ENCODE results near the gene ZNF445.
"Not testable (repeated sequence)": the region's sequence is repeated elsewhere in the genome, so short reads cannot be mapped to it uniquely, and the experiment has no call there.

Gene ZNF445

DNA sequence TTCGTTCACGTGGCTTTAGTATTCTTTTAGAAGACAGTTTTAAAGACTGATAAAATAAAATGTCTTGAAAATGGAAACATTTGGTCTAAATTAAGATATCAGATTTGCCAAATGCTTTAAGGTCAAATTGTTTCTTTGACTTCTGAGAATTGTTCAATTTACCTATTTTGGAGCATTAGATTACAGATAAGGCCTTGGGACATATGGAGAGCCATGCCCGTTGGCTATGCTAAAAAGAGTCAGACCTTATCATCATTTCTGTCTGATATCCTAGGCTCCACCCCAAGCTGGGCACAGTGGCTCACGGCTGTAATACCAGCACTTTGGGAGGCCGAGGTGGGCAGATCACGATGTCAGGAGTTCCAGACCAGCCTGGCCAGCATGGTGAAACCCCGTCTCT is 13.0 kb downstream of the ZNF445 start:
- no peak overlapping the region for H2AFZ ChIP-seq (ENCODE audit: low read length)
- H3K79me2 ChIP-seq (ENCODE audit: insufficient read depth, low read length) = no peaks in the 10 kb centered on the region
- no peaks in the 10 kb centered on the region for H3F3A ChIP-seq (ENCODE audit: insufficient read depth, low read length)
- H3K9me2 ChIP-seq (ENCODE audit: low read depth, low read length) = no peaks in the 10 kb centered on the region
- H3K27ac ChIP-seq (ENCODE audit: low read depth, low read length, poor library complexity, severe bottlenecking) = no peak overlapping the region
- H3K36me3 ChIP-seq (ENCODE audit: insufficient read depth, low read length) = peaks cover 66% of the 10 kb centered on the region
- TF ChIP-seq EZH2 (IDR thresholded peaks at IDR 0.05; ENCODE audit: borderline replicate concordance, low read length) = no peak
- TF ChIP-seq CTCF (IDR thresholded peaks at IDR 0.05; ENCODE audit: low read length) = no peak
- no peaks in the 10 kb centered on the region for H4K20me1 ChIP-seq (ENCODE audit: insufficient read depth, low read length)
- no peak overlapping the region for H3K4me2 ChIP-seq (ENCODE audit: low read length)
- no peaks in the 10 kb centered on the region for H3K27me3 ChIP-seq (ENCODE audit: insufficient read depth, low read length)
- H3K4me1 ChIP-seq (ENCODE audit: insufficient read depth, low read length, severe bottlenecking) = no peaks in the 10 kb centered on the region
- H3K9me3 ChIP-seq (ENCODE audit: low read length) = peaks cover 3% of the 10 kb centered on the region
- no peak overlapping the region for H3K9ac ChIP-seq (ENCODE audit: low read length)
- no peak overlapping the region for H3K4me3 ChIP-seq (ENCODE audit: low read depth, low read length, poor library complexity, severe bottlenecking)

- H3K27ac ChIP-seq (ENCODE audit: low read depth, low read length, poor library complexity, severe bottlenecking); H4K20me1 ChIP-seq (ENCODE audit: insufficient read depth, low read length); H3K4me2 ChIP-seq (ENCODE audit: low read length); H3K4me3 ChIP-seq (ENCODE audit: low read depth, low read length, poor library complexity, severe bottlenecking); H3K9me3 ChIP-seq (ENCODE audit: low read length); H3K9ac ChIP-seq (ENCODE audit: low read length); H3K9me2 ChIP-seq (ENCODE audit: low read depth, low read length); H3F3A ChIP-seq (ENCODE audit: insufficient read depth, low read length); H3K4me1 ChIP-seq (ENCODE audit: insufficient read depth, low read length, severe bottlenecking); H2AFZ ChIP-seq (ENCODE audit: low read length); H3K27me3 ChIP-seq (ENCODE audit: insufficient read depth, low read length); H3K79me2 ChIP-seq (ENCODE audit: insufficient read depth, low read length): not testable (repeated sequence)
- H3K36me3 ChIP-seq (ENCODE audit: insufficient read depth, low read length) = peaks cover 85% of the 10 kb centered on the region
These were observed 17.4 kb downstream of the ZNF445 start for GRCh38 chr3:44460050-44460449.

- H3K4me2 ChIP-seq (ENCODE audit: low read length) = no peak overlapping the region
- no peaks in the 10 kb centered on the region for H3K79me2 ChIP-seq (ENCODE audit: insufficient read depth, low read length)
- TF ChIP-seq EZH2 (IDR thresholded peaks at IDR 0.05; ENCODE audit: borderline replicate concordance, low read length) (no peak), CTCF (IDR thresholded peaks at IDR 0.05; ENCODE audit: low read length) (no peak)
These were observed 22.2 kb downstream of the ZNF445 start for GRCh38 chr3:44455318-44455717.

DNA sequence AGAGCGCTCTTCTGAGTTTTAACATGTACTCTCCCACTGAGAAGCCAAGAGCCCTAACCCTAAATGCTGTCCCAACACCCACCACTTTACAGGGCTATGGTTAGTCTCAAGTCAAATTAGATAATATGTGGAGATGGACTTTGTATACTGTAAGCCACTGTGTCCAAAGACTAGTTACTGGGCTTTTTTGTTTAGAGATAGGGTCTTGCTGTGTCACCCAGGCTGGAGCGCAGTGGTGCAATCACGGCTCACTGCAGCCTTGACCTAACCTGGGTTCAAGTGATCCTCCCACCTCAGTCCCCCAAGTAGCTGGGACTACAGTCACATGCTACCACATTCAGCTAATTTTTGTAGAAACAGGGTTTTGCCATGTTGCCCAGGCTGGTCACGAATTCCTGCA is 23.2 kb downstream of the ZNF445 start:
- Histone ChIP-seq H4K20me1 (ENCODE audit: insufficient read depth, low read length) (no peaks in the 10 kb centered on the region), H3K9me2 (ENCODE audit: low read depth, low read length) (no peaks in the 10 kb centered on the region), H3K4me1 (ENCODE audit: insufficient read depth, low read length, severe bottlenecking) (no peaks in the 10 kb centered on the region), H3K4me2 (ENCODE audit: low read length) (no peak overlapping the region), H3K9me3 (ENCODE audit: low read length) (no peaks in the 10 kb centered on the region), H3K4me3 (ENCODE audit: low read depth, low read length, poor library complexity, severe bottlenecking) (no peak overlapping the region), H3K36me3 (ENCODE audit: insufficient read depth, low read length) (peaks cover 96% of the 10 kb centered on the region), H3K27me3 (ENCODE audit: insufficient read depth, low read length) (no peaks in the 10 kb centered on the region), H2AFZ (ENCODE audit: low read length) (no peak overlapping the region), H3K79me2 (ENCODE audit: insufficient read depth, low read length) (no peaks in the 10 kb centered on the region), H3F3A (ENCODE audit: insufficient read depth, low read length) (no peaks in the 10 kb centered on the region), H3K27ac (ENCODE audit: low read depth, low read length, poor library complexity, severe bottlenecking) (no peak overlapping the region), H3K9ac (ENCODE audit: low read length) (no peak overlapping the region)
- no peak for TF ChIP-seq CTCF (IDR thresholded peaks at IDR 0.05; ENCODE audit: low read length)
- no peak for TF ChIP-seq EZH2 (IDR thresholded peaks at IDR 0.05; ENCODE audit: borderline replicate concordance, low read length)

More at GRCh38 chr3:44455318-44455717, 22.2 kb downstream of the ZNF445 start:
- Histone ChIP-seq H3K4me3 (ENCODE audit: low read depth, low read length, poor library complexity, severe bottlenecking) (no peak overlapping the region), H3K9me3 (ENCODE audit: low read length) (peaks cover 6% of the 10 kb centered on the region), H4K20me1 (ENCODE audit: insufficient read depth, low read length) (no peaks in the 10 kb centered on the region), H3F3A (ENCODE audit: insufficient read depth, low read length) (no peaks in the 10 kb centered on the region), H3K4me1 (ENCODE audit: insufficient read depth, low read length, severe bottlenecking) (no peaks in the 10 kb centered on the region), H3K9me2 (ENCODE audit: low read depth, low read length) (no peaks in the 10 kb centered on the region), H3K36me3 (ENCODE audit: insufficient read depth, low read length) (peaks cover 91% of the 10 kb centered on the region), H3K27ac (ENCODE audit: low read depth, low read length, poor library complexity, severe bottlenecking) (no peak overlapping the region), H3K9ac (ENCODE audit: low read length) (no peak overlapping the region), H2AFZ (ENCODE audit: low read length) (no peak overlapping the region), H3K27me3 (ENCODE audit: insufficient read depth, low read length) (no peaks in the 10 kb centered on the region)

Measured in OCI-LY1 (cell line).